SH-SY5Y (cell line): ENCODE measurements around the gene ITPK1.

ENCODE experiments used
- GATA2 ChIP-seq: IDR thresholded peaks from 2 replicates; pipeline ENCODE4 v1.6.1; 2011; ENCODE audit warnings: mild to moderate bottlenecking, low read depth, low read length
- GATA3 ChIP-seq: IDR thresholded peaks from 2 replicates; pipeline ENCODE4 v1.6.1; 2011; ENCODE audit warnings: low read depth, mild to moderate bottlenecking, low read length, moderate library complexity

DNA sequence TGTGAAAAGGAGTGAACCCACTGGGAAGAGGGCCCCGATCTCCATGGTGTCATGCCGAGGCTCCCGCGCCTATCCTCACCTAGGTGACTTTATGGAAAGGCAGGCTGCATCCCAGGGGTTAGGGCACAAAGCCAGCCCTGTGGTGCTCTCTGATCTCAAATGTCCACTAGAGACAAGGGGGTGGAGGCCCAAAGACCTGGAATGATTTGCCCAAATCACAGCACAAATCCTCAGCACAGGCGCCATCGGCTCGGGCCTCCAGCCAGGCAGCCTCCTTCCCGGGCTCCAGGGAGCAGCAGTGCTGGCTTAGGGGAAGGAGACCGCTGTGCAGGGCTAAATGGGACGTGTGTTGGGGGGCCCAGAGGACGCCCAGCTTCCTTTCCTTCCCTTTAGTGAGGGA, 175.2 kb downstream of the ITPK1 start:
- TF ChIP-seq GATA2 (no peak), GATA3 (no peak)
